GM20431 (cell line): ENCODE results near the gene KANSL1L.

ENCODE experiments used
- in situ Hi-C: fragments of 300-500 bp; cut with MseI, MboI; formaldehyde crosslinking; loops from one replicate; pipeline ENCODE4 v1.15.0; 2020; ENCODE audit warnings: low sequenced_read_pairs; ENCODE audit not compliant: unreplicated experiment

Gene KANSL1L

GRCh38 chr2:210003359-210003758 lies 167.8 kb downstream of the KANSL1L start:
- in situ Hi-C loops: no loop called here

- in situ Hi-C loops: no loop called here
Measured at GRCh38 chr2:210002158-210003157, 168.8 kb downstream of the KANSL1L start, which contains the start of gene RPE. Gene RPE, plus strand, starts transcription at chr2:210002638. Its CDS starts 24 bp downstream, at chr2:210002662.

- in situ Hi-C loops: no loop called here
Measured at GRCh38 chr2:210000464-210001324, 170.5 kb downstream of the KANSL1L start.

GRCh38 chr2:209998596-209998995 lies 172.6 kb downstream of the KANSL1L start:
- in situ Hi-C loops: no loop called here

- in situ Hi-C loops: no loop called here
Measured at GRCh38 chr2:209993968-209994367, 177.2 kb downstream of the KANSL1L start.

- in situ Hi-C loops: no loop called here
Measured at GRCh38 chr2:209990838-209991237, 180.4 kb downstream of the KANSL1L start.

GRCh38 chr2:209988010-209988409 lies 183.2 kb downstream of the KANSL1L start:
- in situ Hi-C loops: no loop called here

GRCh38 chr2:209986415-209986814 lies 184.8 kb downstream of the KANSL1L start:
- in situ Hi-C loops: no loop called here

- in situ Hi-C loops: no loop called here
Measured at GRCh38 chr2:209985874-209986273, 185.3 kb downstream of the KANSL1L start.

GRCh38 chr2:209984291-209984690 lies 186.9 kb downstream of the KANSL1L start:
- in situ Hi-C loops: no loop called here

- in situ Hi-C loops: loop anchor here (10.0 kb wide), 1 partner anchor 217 kb away; no protein-coding TSS in a partner anchor
Measured at GRCh38 chr2:209977386-209978239, 193.6 kb downstream of the KANSL1L start.

GRCh38 chr2:209976698-209977385 lies 194.4 kb downstream of the KANSL1L start:
- in situ Hi-C loops: loop anchor here (10.0 kb wide), 1 partner anchor 218 kb away; no protein-coding TSS in a partner anchor

GRCh38 chr2:209974576-209974975 lies 196.6 kb downstream of the KANSL1L start:
- in situ Hi-C loops: loop anchor here (10.0 kb wide), 1 partner anchor 220 kb away; no protein-coding TSS in a partner anchor

- in situ Hi-C loops: loop anchor here (10.0 kb wide), 1 partner anchor 221 kb away; no protein-coding TSS in a partner anchor
Measured at GRCh38 chr2:209973328-209973727, 197.9 kb downstream of the KANSL1L start.
